Measurements from ENCODE around the gene AURKB.
A peak's percentile ranks its signal among the peaks of the same experiment; 100 is the strongest.
"Not testable (repeated sequence)": the region's sequence is repeated elsewhere in the genome, so short reads cannot be mapped to it uniquely, and the experiment has no call there.

AURKB gene

DNA sequence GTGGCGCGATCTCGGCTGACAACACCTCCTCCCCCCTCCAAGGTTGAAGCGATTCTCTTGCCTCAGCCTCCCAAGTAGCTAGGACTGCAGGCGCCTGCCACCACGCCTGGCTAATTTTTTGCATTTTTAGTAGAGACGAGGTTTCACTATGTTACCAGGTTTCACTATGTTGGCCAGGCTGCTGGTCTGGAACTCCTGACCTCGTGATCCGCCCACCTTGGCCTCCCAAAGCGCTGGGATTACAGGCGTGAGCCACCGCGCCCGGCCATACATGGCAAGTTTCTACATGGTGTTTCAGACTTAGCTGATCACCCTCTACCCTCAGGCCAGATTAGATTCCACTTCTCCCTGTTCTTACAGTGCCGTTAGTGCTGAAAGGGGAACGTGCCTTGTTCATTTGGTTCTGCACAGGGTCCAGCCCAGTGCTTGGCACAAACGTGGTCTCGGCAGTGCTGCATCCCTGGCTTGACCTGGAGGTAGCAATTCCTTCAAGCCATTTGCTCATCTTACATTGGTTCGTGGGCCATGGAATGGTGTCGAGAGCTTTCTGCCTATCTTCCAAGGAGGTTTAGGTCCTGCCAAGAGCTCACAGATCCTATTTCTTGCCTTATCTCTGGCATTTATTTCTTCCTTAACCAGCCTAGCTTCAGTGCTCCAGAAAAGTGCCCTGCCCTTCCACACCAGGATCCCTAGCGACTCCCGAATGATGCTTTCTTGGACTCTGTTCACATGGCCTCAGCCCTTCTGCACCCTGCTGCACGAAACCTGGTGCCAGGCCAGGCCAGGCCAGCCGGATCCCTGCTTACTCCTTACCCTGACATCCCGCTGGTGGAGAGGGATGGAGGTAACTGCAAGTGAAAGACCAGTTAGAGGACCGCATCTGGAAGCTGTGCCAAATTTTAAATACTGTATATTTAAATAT is 14.8 kb upstream of the AURKB start:
- no peak for DNase-seq

DNA sequence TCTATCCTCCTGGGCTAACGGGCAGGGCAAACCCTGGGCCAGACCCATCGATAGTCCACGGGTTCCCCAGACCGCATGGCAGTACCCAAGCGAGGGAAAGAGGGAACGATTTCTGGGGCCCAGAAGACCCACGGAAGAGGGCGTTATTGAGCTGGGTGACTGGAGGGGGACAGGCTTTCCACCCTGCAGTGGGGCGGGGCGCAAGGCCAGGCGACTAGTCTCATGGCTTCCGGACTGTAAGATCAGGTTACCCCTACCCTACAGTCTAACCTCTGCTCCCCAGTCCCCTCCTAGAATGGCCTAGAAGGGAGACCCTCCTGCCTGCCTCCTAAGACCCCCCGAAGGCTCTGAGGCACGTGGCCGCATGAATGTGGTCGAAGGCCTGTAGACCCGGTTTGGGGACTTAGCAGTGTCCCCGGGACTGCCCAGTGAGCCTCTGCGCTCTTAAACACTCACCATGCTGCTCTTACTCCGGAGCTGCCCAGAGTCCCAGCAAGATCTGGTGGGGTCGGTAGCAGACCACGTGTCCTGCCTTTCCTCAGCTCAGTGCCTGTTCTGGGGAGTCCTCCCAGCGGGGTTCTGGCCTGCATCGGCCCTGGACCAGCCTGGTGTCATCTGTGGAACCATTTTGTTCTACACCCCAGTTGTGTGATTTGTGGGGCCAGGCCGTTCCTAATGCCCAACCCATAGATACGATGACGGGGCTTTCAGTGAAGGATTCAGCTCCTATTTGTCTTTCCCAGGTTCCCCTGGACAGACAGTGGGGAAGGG is 13.2 kb upstream of the AURKB start:
- DNase-seq: peak; percentile 41

DNA sequence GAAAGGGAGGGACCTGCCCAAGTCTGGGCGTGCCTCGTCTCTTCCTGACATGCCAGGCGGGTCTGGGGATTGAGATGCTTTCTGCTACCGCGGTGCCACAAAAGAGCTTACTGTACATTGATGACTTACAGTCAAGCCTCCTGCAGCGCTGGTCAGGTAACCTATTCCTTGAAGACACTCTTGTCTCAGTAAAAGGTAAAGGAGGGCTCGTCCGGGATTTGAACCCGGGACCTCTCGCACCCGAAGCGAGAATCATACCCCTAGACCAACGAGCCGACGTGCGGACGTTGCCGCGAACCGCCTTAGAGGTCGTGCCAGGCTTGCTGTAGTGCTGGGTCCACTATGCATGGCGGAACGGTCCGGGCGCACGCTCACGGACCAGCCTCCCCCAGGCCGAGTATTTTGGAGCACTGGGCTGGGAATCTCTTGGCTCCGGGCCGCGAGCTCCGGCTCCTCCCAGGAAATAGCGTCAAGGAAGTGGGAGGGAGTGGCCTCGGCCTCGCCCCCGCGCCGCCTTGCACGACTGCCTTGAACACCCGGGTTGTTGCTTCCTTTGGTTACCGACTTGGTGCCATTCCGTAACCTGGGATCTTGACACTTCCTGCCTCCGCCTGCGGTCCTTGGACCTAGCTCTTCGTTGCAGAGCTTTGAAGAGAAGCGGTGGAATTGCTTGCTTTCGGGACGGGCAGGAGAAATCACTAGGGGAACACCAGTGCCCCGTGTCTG is 12.4 kb upstream of the AURKB start:
- peak; percentile 96 for DNase-seq

DNA sequence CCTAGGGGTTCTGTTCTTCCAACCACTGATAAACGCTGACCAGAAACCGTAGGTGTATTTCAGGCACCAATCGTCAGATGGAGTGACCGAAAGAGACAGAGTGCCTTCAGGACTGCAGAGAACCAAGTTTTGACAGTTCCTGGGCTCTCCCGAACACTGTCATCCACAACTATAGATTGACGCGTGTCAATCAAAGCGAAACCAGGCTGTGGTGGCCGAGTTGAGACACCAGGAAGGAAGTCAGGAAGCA is 11.9 kb upstream of the AURKB start:
- DNase-seq: no peak

DNA sequence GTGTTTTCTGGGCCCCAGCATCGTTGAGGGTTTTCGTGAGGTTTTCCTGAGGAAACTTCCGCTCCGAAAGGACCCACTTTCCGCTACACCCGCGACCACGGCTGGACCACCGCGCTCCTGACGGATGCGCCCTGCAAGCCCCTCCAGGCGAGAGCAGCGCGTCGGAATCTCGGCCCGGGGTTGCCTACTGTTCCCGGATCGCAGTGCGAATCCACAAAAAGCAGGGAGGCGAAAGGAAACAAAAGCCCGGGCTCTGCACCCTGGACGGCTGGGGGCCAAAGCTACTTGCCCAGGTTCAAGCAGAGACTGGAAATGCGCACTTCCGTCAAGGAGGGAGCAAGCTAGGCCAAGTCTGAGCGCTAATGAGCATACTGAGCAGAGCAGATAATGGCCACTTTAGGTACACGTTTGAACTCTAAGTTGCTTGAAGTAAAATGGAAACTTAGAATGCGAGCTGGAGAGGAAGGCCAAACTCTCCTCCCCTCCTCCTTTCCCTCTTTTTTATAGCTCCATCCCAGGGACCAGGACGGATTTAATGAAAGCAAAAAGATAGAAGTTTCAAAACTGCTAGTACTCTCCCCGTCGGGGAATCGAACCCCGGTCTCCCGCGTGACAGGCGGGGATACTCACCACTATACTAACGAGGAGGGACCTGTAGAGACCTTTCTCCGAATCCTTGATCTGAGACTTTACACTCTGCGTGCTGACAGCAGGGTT is 11.4 kb upstream of the AURKB start:
- peak; percentile 92 for DNase-seq

DNA sequence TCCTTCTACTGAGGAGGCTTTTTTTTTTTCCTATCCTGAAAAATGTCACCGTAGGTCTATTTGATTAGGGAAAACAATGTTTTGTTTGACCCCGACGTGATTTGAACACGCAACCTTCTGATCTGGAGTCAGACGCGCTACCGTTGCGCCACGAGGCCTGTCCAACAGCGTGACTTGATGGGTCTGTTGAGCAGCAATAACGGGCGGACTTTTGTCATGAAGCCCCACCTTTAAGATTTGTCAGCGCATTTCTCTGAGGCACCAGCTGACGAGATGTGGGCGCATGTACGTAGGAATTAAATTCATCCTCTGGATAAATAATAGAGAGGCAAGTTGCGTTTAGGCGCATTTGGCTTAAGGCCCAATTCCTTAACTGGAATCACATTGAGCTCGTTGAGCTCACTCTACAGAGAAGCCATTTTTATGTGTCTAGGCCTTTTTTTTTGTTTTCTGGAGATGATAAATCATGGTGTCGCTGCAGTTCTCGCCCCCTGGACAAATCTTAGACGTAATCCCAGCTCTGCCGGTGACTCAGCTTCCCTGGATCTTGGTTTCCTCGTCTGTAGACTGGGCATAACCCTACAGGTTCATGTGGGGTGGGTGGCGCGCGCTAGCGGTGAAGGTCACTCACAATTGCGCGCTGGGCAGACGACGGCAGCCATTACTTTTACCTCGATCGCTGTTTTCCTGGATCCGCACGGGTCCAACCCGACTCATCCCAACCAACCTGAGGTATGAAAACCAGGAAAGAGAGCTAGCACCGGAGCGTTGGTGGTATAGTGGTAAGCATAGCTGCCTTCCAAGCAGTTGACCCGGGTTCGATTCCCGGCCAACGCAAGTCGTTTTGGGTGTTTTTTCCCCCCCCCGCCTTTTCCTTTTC is 10.6 kb upstream of the AURKB start:
- peak; percentile 95 for DNase-seq

DNA sequence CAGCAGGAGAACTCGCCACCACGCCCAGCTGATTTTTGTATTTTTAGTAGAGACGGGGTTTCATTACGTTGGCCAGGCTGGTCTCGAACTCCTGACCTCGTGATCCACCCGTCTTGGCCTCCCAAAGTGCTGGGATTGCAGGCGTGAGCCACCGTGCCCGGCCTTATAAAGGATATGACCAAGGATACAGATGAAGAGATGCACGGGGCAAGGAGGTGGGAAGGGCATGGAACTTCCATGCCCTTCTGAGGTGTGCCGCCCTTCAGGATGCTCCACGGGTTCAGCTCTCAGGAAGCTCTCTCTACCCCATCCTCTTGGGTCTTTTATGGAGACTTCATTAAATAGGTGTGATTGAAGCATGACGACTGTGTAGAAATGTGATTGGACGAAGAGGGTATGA is 3.6 kb upstream of the AURKB start:
- DNase-seq: not testable (repeated sequence)

DNA sequence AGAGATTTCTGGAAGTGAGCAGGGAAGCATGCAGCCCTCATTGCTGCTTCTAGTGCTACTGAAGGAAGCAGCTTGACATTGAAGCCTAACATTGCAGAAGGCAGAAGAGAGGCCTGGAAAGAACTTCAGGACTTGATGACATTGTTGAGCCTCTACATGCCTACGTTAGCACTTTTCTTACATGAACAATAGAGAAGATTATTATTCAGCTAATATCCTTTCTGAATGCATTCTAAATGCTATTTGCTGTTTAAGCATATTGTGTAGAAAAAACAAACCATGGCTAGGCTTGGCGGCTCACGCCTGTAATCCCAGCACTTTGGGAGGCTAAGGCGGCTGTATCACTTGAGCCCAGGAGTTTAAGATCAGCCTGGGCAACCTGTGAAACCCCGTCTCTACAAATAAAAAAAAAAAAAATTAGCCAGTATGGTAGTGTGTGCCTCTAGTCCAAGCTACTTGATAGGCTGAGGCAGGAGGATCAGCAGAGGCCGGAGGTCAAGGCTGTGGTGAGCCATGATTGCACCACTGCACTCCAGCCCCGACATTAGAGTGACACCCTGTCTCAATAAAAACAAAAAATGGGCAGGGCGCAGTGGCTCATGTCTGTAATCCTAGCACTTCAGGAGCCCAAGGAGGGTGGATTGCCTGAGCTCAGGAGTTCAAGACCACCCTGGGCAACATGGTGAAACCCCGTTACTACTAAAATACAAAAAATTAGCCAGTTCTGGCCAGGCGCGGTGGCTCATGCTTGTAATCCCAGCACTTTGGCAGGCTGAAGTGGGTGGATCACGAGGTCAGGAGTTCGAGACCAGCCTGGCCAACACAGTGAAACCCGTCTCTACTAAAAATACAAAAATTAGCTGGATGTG is 2.2 kb upstream of the AURKB start:
- DNase-seq: no peak

DNA sequence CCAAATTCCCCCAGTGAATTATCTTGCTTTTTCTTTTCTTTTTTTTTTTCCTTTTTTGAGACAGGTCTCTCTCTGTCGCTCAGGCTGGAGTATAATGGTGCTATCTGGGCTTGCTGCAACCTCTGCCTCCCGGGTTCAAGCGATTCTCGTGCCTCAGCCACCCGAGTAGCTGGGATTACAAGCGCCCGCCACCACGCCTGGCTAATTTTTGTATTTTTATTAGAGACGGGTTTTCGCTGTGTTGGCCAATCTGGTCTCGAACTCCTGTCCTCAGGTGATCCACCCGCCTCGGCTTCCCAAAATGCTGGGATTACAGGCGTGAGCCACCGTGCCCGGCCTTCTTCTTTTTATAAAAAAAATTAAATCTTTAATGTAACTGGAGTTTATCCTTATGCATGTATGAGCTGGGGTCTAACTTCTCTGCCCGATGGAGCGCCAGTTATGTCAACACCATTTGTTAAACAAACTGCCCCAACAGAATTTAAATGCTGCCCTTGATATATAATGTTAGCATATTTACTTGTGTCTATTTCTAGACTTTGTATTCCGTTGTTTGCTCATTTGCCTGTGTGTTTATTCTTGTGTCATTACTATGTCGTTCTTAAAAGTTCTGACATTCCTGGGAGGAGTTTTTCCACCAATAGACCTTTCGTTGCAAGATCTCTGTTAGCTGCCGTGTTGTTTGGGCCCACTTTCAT is 535 bp upstream of the AURKB start:
- no peak for DNase-seq

DNA sequence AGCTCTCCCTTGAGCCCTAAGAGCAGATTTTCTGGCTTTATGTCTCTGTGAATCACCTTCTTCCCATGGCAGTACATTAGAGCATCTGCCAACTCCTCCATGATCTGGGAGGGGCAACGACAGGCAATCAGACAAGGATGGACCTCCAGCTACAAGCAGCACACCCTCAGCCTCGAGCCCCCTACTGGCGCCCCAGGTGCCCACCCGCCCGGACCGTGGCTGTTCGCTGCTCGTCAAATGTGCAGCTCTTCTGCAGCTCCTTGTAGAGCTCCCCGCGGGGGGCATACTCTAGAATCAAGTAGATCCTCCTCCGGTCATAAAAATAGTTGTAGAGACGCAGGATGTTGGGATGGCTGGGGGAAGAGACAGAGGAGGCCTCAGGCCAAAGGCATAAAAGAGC is 3.8 kb downstream of the AURKB start:
- no peak for DNase-seq

DNA sequence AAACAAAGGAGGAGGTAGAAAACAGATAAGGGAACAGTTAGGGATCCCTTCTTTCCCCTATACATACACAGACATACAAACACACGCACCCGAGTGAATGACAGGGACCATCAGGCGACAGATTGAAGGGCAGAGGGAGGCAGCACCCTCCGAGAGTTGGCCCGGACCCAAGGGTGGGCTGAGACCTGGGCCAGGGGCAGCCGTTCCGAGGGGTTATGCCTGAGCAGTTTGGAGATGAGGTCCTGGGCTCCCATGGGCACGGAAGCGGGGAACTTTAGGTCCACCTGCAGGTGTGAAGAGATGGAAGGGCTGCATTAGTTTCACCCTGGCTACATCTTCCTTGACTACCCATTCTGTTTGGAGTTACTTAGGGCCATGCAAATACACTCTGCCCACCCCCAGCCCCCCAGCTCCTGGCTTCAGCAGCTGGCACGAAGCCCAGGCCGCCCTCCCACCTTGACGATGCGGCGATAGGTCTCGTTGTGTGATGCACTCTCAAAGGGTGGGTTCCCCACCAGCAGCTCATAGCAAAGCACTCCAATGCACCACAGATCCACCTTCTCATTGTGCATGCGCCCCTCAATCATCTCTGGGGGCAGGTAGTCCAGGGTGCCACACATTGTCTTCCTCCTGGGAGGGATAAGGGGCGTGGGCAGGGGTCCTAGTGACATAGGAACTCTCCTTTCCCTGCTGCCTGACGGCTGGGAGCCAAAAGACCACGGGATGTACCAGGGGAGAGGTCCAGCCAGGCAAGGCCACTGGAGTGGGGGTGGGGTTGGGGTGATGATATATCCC is 5.4 kb downstream of the AURKB start:
- no peak for DNase-seq

DNA sequence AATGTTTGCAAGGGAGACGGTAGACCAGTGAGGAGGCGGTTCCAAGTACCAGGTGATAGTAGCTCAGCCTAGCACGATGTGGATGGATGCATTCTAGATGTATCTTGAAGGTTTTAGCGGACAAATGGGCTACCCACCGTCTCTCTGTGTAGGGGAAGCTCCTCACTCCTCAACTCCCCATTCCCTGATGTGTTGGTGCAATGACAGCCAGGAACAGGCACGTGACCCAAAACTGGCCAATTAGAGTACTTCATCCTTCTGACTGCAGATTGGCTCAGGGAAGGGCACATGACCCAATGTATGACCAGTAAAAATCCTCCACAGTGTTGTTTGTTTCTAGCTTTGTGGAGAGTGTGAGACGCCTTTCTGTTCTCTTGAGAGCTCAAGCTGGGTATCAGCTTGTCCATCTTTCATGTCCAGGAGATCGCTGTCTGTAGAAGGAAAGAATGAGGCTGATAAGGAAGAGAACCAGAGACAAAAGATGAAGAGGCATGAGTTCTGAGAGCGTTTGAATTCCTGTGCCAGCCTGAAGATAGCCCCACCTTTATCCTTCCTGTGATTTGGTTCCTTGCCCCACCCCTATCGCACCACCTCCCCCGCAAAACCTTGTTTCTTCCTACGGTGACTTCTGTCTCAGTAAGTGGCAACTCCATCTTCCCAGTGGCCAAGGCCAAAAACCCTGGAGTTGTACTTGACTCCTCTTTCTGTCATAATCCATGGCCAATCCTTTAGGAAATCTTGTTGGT is 18.1 kb downstream of the AURKB start:
- peak; percentile 89 for DNase-seq

DNA sequence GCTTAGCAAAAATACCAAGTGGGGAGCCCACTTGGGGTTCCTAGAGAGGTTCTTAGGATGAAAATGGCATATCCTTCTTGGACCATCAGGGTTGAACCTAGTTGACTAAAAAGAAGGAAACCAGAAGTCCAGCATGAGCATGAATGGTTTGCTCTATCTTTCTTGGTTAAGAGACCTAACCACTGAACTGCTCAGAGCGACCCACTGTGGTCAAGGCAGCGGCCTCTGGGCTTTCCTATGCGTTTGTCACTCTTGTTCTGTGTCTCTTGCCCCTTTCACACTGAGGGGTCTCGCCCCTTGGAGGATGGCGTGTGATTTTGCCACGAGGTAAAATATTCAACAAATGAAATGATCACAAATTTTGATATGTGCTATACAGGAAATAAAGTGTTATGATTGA is 19.9 kb downstream of the AURKB start:
- no peak for DNase-seq

DNA sequence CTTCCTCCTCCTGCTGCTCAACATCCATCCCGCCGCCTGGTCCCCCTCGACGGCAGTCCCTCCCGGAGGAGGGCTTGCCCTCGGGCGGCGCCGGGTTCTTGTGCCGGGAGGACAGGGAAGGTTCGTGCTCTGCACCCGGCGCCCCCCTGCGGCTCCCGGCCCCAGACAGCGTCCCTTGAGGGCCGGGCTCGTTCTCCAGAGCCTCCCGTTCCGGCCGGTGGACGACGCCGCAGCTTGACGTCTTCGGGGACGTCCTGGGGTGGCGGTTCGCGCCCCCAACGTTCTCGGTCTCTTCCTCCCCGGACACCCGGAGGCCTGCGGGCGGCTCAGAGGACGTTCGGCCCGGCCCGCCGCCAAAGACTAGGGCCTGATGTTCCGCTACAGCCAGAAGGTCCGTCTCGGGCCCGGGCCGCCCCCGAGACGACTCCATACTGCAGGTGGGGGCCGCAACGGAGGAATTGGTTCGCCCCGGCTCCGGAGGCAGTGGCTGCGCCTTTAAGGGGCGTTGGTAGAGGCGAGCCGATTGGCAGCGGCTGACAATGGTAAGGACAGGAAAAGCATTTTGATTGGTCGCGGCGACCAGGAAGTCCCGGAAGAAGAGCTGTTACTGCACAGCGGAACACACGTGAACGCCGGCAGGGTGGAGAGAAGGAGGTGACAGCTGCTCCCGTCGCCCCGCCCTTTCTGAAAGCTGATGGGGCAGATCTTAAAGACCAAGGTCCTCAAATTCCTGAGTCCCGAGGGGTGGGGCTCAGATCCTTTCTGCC is 20.5 kb downstream of the AURKB start, which contains the start of gene BORCS6:
Gene BORCS6 (minus strand): TSS at position 470 of the 767 bp plus-strand sequence. CDS start 40 bp downstream, at position 430.
- DNase-seq: peak; percentile 99

DNA sequence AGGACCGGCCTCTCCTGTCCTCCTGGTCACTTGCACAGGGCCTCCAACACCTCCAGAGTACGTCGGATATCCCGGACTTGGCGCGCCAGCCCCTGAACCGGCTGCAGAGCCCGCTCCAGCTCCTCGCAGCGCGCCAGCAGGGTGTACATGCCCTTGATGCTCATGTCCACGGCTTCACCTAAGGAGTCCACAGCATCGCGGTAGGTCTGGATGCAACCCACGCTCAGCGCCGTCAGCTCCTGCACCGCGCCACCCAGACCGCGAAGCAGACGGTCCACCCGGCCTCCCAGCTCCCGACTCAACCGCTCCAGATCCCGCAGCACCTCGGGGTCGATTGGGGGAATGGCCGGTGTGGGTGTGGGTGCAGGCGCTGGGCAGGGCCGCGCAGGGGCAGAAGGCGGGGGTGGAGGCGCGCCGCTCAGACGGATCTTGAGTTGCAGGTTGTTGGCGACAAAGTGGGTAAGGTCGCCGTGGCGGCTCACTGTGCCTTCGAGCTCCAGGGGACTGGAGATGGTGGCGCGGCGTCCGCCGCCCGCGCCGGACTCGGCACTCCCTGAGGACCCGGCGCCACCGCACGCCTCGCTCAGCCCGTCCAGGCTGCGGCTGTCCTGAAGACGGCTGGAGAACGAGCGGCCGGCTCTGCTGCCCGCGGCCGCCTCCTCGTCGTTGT is 21.2 kb downstream of the AURKB start:
- DNase-seq: no peak

DNA sequence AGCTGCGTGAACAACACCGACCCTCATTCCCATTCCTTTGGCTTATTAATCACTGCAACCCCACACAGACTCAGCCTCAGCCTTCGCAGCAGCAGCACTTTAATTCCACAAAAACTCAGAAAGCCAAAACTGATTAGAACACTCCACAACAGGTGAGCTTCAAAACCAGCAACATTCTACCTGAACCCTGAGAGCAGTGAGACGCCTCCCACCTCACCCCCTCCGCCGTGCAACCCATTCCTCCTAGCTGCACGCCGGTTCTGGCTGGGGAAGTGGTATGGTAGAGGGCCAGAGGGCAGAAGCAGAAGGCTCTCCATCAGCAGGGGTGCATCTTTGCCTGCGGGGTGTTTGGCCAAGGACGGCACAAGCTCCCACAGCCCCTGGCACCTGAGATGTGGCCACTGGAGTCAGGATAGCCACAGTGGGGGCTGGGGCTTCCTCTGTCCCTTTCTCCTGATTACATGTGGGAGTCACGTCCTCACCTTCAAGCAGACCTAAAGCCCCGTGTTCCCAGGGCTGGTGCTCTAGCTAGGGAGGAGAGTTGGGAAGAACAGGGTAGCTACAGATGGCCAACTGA is 22.0 kb downstream of the AURKB start:
- no peak for DNase-seq

Data from fibroblast of upper back skin (primary cell).